Subcutaneous adipose tissue (tissue), 4 donors: ENCODE data around the gene IFNAR1. TPM values are rescaled to one million over a fixed set of nuclear protein-coding genes. Genes with fewer than 3 reads are reported as not detected.

Source experiments
- total RNA-seq, 4 donors: library from RNA; depleted of rRNA; stranded (reverse); fragments of >200 nt; gene quantifications; one replicate each; pipeline ENCODE4 v1.1.0, GENCODE V29; 2016
- TF ChIP-seq, protein P1 (sequence below): fragments of 450-650 bp; IDR thresholded peaks from one replicate; pipeline ENCODE4 v1.5.1; 2016; ENCODE audit warnings: low read depth, mild to moderate bottlenecking, control low read depth, antibody characterized with exemption, moderate library complexity

IFNAR1 gene
- total RNA-seq, 4 donors from 2014 or later: 32.4 to 75.7 (median 45.4) TPM

DNA sequence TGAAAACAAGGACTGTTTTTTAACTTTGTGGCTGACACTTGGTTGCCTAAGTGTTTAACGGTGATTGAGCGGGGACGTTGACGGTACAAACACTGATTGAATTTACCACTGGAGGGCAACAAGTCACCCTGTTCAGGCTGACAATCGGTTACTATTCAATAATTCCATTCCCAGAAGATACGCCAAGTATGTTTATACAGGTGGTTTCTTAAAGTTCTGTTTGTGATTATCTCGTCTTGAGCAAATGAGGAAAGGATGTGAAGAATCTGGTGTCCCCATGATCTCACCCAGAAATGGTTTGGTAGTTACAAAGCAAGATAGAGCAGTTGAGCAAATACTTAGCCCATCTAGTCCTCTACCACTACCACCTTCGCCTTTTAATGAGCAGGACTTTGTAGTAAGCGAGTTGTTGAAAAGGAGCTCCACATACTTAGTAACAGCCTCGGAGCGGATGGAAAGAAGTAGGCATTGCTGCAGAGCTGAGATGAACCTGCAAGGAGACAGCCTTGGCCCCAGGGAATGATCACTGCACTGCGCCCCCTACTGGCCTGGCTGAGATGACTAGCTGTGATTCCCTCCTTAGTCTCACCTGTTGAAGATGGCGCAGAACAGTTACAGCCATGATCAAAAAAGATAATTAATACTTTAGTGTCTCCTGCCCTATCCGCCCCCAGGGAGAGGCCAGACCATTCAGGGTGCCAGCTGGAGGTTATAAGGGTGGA lies 36.3 kb downstream of the IFNAR1 start:
- TF ChIP-seq, protein P1, sequence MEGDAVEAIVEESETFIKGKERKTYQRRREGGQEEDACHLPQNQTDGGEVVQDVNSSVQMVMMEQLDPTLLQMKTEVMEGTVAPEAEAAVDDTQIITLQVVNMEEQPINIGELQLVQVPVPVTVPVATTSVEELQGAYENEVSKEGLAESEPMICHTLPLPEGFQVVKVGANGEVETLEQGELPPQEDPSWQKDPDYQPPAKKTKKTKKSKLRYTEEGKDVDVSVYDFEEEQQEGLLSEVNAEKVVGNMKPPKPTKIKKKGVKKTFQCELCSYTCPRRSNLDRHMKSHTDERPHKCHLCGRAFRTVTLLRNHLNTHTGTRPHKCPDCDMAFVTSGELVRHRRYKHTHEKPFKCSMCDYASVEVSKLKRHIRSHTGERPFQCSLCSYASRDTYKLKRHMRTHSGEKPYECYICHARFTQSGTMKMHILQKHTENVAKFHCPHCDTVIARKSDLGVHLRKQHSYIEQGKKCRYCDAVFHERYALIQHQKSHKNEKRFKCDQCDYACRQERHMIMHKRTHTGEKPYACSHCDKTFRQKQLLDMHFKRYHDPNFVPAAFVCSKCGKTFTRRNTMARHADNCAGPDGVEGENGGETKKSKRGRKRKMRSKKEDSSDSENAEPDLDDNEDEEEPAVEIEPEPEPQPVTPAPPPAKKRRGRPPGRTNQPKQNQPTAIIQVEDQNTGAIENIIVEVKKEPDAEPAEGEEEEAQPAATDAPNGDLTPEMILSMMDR: no peak

DNA sequence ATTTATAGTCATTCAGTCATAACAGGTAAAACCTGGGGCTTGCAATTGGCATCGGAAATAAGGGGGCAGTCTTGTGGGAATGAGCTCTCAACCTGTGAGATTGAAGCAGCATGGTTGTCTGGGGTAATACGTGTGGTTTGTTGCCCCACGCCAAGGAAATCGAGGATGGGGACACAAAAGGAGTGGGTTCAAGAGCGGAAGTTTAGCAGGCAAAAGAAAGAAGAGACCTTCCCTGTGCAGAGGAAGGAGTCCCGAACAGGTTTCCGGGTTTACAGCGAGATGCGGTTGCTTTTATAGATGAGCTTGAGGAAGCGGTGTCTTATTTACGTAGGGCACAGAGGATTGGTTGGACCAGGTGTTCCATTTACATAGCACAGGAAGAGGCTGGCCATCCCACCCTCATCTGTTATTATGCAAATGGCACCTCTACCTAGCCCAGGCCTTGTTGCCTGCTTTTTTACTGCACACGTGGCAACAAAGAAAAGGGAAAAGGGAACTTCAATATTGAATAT lies 37.3 kb downstream of the IFNAR1 start:
- TF ChIP-seq, protein P1: no peak

DNA sequence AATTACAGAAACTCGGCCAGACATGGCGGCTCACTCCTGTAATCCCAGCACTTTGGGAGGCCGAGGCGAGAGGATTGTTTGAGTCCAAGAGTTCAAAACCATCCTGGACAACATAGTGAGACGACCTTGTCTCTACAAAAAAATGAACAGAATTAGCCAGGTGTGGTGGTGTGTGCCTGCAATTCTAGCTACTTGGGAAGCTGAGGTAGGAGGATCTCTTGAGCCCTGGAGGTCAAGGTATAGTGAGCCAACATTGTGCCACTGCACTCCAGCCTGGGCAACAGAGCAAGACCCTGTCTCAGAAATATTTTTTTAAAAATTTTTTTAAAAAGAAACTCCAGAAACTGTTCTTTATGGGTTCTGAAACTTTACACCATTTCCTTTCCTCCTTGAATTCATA lies 40.1 kb downstream of the IFNAR1 start:
- TF ChIP-seq, protein P1: no peak

DNA sequence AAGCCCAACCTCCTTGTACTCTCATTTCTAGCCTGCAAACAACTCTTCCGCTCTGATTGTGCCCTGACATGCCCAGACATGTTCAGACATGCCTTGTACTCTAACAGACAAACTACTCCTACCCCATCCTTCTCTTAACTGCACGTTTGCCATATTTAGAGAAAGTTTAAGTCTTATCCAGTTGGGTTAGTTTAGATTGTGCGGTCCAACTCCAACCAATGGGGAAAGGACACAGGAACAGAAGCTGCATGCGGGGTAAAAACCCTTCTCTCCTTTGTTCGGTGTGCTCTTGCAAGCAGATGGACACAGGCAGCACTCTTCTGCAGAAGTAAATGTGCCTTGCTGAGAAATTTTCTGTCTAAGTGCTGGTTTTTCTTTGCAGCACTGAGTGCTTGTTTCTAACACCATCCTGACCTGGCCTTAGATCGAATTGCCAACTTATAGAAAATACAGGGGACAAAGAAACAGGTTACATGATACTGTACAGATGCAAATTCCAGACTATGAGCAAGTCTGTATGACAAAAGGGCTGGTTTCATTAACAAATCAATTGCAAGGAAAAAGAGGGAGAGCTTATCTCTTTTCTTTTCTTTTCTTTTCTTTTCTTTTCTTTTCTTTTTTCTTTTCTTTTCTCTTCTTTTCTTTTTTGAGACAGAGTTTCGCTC lies 42.7 kb downstream of the IFNAR1 start:
- TF ChIP-seq, protein P1: no peak

DNA sequence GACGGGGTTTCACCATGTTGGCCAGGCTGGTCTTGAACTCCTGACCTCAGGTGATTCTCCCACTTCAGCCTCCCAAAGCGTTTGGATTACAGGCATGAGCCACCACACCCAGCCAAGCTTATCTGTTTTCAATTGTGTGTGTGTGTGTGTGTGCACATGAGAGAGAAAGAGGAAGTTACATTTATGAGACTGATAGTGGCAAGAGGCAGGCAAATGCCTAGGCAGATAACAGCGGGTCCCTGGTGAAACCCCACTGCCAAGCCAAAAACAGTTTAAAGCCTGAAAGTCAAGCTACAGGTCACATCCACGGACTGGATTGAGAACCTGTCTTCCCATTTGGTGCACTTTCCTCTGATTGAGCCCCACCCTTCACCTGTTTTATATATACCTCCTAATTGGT lies 43.4 kb downstream of the IFNAR1 start:
- TF ChIP-seq, protein P1: no peak

DNA sequence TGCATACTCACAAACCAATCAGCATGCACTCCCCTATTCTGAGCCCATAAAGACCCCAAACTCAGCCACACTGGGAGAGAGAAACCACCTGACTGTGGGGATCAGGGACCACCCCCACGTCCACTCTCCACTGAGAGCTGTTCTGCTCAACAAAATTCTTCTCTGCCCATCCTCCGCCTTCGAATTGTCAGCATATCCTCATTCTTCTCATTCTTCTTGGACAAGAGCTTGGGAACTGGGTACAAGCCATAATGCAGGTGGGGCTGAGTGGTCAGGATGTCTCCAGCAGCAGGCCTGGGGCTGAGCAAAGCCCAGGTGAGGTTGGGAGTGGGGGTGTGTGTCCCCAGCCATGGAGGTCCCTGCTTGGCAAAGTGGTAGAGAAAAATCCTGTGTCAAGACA lies 43.8 kb downstream of the IFNAR1 start:
- TF ChIP-seq, protein P1: no peak

DNA sequence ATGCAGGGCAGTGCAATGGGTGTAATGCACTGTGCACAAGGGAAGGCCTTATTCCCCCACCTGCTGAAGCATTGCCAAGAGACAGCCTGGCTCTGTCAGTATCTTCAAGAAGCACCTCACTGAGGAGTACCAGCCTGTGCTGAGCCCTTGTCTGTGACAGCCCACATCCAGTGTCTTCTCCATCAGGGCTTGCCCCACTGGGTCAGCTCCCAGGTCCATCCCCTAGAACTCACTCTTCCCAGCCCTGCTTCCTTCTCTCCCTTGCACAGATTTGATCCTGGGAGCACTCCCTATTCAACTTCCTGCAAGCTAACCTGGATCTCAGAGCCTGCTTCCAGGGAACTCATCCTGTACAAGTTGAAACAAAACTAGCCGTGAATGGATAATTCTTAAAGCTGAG lies 44.8 kb downstream of the IFNAR1 start:
- TF ChIP-seq, protein P1: no peak
